Measurements from ENCODE around the gene MAGEF1. TPM values are rescaled to one million over a fixed set of nuclear protein-coding genes. Genes with fewer than 3 reads are reported as not detected.

Gene MAGEF1
- total and polyA plus RNA-seq, 2 of the 8 experiments (the other 6 are each of a cell fraction or from before 2014, with no cell fraction given): 26.5 to 56.7 TPM

- Histone ChIP-seq H3K27me3 (replicated peaks in 1 of 4; ENCODE audit: control insufficient read depth in 3 of 4, extremely low read depth in 1 of 4, insufficient read depth in 3 of 4, low read length in 3 of 4) (no peaks in the 10 kb centered on the region), H3K56ac (replicated peaks; ENCODE audit: insufficient read length, low read depth, low read length) (no peak overlapping the region), H3K18ac (ENCODE audit: extremely low read depth, low read length) (no peak overlapping the region), H2BK15ac (ENCODE audit: low read length) (no peak overlapping the region), H2BK12ac (ENCODE audit: low read depth, low read length) (no peak overlapping the region), H4K8ac (ENCODE audit: extremely low read depth, insufficient read depth, low read length) (no peak overlapping the region; the same call in 1 of the 2 replicates), H3K9me3 (ENCODE audit: insufficient read depth in 2 of 2, low read depth in 1 of 2, low read length in 1 of 2) (no peaks in the 10 kb centered on the region), H4K20me1 (replicated peaks in 1 of 2; ENCODE audit: control insufficient read depth in 1 of 2, insufficient read depth in 2 of 2, low read length in 2 of 2) (no peaks in the 10 kb centered on the region), H3K4me3 (ENCODE audit: extremely low read depth in 1 of 4, insufficient read depth in 2 of 4, low read depth in 3 of 4, low read length in 4 of 4) (no peak overlapping the region), H3K27ac (ENCODE audit: low read depth, low read length) (no peak overlapping the region), H2BK20ac (ENCODE audit: low read length) (no peak overlapping the region), H4K5ac (ENCODE audit: insufficient read length, low read depth, low read length) (no peak overlapping the region), H3K23ac (ENCODE audit: insufficient read length) (no peak overlapping the region), H2AFZ (ENCODE audit: low read length) (no peak overlapping the region), H3K79me2 (ENCODE audit: control insufficient read depth in 1 of 2, insufficient read depth in 2 of 2, low read length in 2 of 2) (no peaks in the 10 kb centered on the region), H2BK5ac (ENCODE audit: low read depth, low read length) (no peak overlapping the region), H3K79me1 (ENCODE audit: low read depth, low read length) (no peaks in the 10 kb centered on the region), H3K23me2 (ENCODE audit: low read depth, low read length) (no peaks in the 10 kb centered on the region), H2AK5ac (ENCODE audit: low read depth, low read length) (no peak overlapping the region), H2BK120ac (replicated peaks; ENCODE audit: low read depth, low read length) (no peak overlapping the region), H3K4me2 (ENCODE audit: insufficient read depth in 1 of 2, low read depth in 2 of 2, low read length in 2 of 2) (no peak overlapping the region), H3K4me1 (replicated peaks in 1 of 4; ENCODE audit: control insufficient read depth in 3 of 4, insufficient read depth in 4 of 4, low read length in 3 of 4) (no peaks in the 10 kb centered on the region), H4K91ac (replicated peaks; ENCODE audit: insufficient read length, low read length) (no peak overlapping the region), H3K14ac (ENCODE audit: insufficient read length) (no peak overlapping the region), H3K9ac (replicated peaks in 1 of 4; ENCODE audit: extremely low read depth in 1 of 4, low read depth in 3 of 4, low read length in 3 of 4) (no peak overlapping the region), H3K36me3 (ENCODE audit: control insufficient read depth in 2 of 4, insufficient read depth in 4 of 4, low read length in 3 of 4) (no peaks in the 10 kb centered on the region), H3K4ac (replicated peaks; ENCODE audit: insufficient read length, low read depth, low read length) (no peak overlapping the region)
- no peak for FAIRE-seq
- ChIA-PET POLR2A (ENCODE audit: partially characterized antibody) (no interaction called here), CTCF (ENCODE audit: partially characterized antibody) (interaction anchor here (0.7 to 5.6 kb wide), 10 partner anchors 8 to 177 kb away, joined by 3 to 27 read pairs (median 4); partner anchors contain the start of gene EPHB3)
- DNase-seq (ENCODE audit: low read depth in 1 of 2, low spot score in 2 of 2): peak in 1 of 2 experiments; percentile 37
- 87% methylated on average over 15 of the region's 15 CpGs; no CpG with 5 or more reads in 1 of the 2 experiments for WGBS, 2 experiments (ENCODE audit: extremely low coverage in 1 of 2, insufficient coverage in 1 of 2, insufficient read length in 1 of 2, insufficient replicate concordance in 2 of 2, low coverage in 1 of 2, low lambda C conversion rate in 2 of 2, missing lambda C conversion rate in 1 of 2)
Observed at GRCh38 chr3:184737641-184738505, 26.0 kb upstream of the MAGEF1 start.
